ENCODE data around the gene PHLDB3.

DNA sequence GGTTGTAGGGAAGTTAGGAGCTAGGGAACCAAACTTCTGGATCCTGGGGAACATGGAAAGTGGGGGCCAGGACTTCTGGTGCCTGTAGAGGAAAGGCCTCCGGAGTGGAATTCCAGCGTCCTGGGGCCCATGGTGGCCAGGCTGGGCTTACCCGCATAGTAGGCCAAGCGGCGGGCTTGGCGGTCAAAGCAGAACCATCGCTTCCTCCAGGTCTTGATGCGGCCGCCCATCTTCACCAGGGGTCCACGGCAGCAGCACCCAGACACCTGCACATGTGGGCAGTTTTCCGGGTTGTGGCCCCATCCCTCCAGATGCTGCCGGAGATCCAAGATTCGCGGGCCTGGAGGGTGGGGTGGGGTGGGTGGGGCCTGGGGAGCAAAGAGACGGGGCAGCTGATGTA lies 25.3 kb downstream of the PHLDB3 start:
- no peak for TF ChIP-seq CTCF (conservative IDR thresholded peaks at IDR 0.05)
- TF ChIP-seq EZH2 (IDR thresholded peaks at IDR 0.05; ENCODE audit: low read depth): no peak
